GM12878 (cell line): ENCODE measurements around the gene BTBD8.
"Not testable (repeated sequence)": the region's sequence is repeated elsewhere in the genome, so short reads cannot be mapped to it uniquely, and the experiment has no call there.

Source experiments
- BACH1 ChIP-seq: fragments of 450-650 bp; IDR thresholded peaks from 2 replicates; pipeline ENCODE4 v1.6.1; 2017; ENCODE audit warnings: mild to moderate bottlenecking, borderline replicate concordance
- CEBPB ChIP-seq, 2 experiments: fragments of 150-350 bp in 1 of 2; IDR thresholded peaks; 2 replicates each; pipeline ENCODE4 v1.6.1; 2012 to 2014; ENCODE audit warnings: low read depth in 2 of 2, low read length in 2 of 2, borderline replicate concordance in 1 of 2, inconsistent platforms in 1 of 2
- CTCF ChIP-seq, 3 experiments: IDR thresholded peaks in 2 of 3; conservative IDR thresholded peaks in 1 of 3; 2 replicates each; pipeline ENCODE4 v1.5.1; 2011; ENCODE audit warnings: low read depth in 3 of 3, low read length in 3 of 3, mild to moderate bottlenecking in 3 of 3, control low read depth in 2 of 3, moderate library complexity in 2 of 3, inconsistent platforms in 1 of 3, mixed read lengths in 1 of 3; ENCODE audit not compliant: control insufficient read depth in 2 of 3, insufficient read depth in 1 of 3; ENCODE audit errors: extremely low read depth in 1 of 3
- ESRRA ChIP-seq: IDR thresholded peaks from 2 replicates; pipeline ENCODE4 v1.6.1; 2012; ENCODE audit warnings: mild to moderate bottlenecking, low read length, improper control_type of control experiment
- EZH2 ChIP-seq: IDR thresholded peaks from 2 replicates; pipeline ENCODE4 v1.6.1; 2012; ENCODE audit warnings: low read depth, mild to moderate bottlenecking, control low read depth, inconsistent platforms, low read length, borderline replicate concordance; ENCODE audit not compliant: control insufficient read depth
- HDAC2 ChIP-seq: fragments of 200-600 bp; sonication (generic); IDR thresholded peaks from 2 replicates; pipeline ENCODE4 v1.6.1; 2017
- POLR2A ChIP-seq: IDR thresholded peaks from 2 replicates; pipeline ENCODE4 v1.6.1; 2011; ENCODE audit warnings: low read depth, mild to moderate bottlenecking, low read length
- STAT1 ChIP-seq: fragments of 450-650 bp; conservative IDR thresholded peaks from 2 replicates; pipeline ENCODE4 v1.6.1; 2014; ENCODE audit warnings: antibody characterized with exemption, mild to moderate bottlenecking
- ZBTB33 ChIP-seq: fragments of 450-650 bp; IDR thresholded peaks from 2 replicates; pipeline ENCODE4 v1.6.1; 2017; ENCODE audit warnings: mild to moderate bottlenecking
- ZZZ3 ChIP-seq: IDR thresholded peaks from 2 replicates; pipeline ENCODE4 v1.6.1; 2011; ENCODE audit warnings: low read depth; ENCODE audit not compliant: control insufficient read depth, insufficient read length
- TF ChIP-seq, protein P1 (sequence below): fragments of 450-650 bp; formaldehyde crosslinking; IDR thresholded peaks from 2 replicates; pipeline ENCODE4 v1.4.0; 2022; ENCODE audit warnings: mild to moderate bottlenecking, moderate library complexity

DNA sequence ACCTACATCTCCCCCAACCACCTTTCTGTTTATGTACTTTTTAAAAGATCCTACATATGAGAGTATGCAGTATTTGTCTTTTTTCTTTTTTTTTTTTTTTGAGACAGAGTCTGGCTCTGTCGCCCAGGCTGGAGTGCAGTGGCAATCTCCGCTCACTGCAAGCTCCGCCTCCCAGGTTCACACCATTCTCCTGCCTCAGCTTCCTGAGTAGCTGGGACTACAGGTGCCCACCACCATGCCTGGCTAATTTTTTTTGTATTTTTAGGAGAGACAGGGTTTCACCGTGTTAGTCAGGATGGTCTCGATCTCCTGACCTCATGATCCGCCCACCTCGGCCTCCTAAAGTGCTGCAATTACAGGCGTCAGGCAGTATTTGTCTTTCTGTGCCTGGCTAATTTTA, 2.1 kb upstream of the BTBD8 start:
- not testable (repeated sequence) for TF ChIP-seq CTCF (IDR thresholded peaks at IDR 0.05 in 2 of 3, conservative IDR thresholded peaks at IDR 0.05 in 1 of 3; ENCODE audit: control insufficient read depth in 2 of 3, extremely low read depth in 1 of 3, insufficient read depth in 1 of 3, low read depth in 3 of 3, low read length in 3 of 3); STAT1; EZH2; ESRRA; CEBPB (IDR thresholded peaks at IDR 0.05; ENCODE audit: borderline replicate concordance in 1 of 2, low read depth in 2 of 2, low read length in 2 of 2); HDAC2; ZBTB33; ZZZ3; BACH1; POLR2A
- TF ChIP-seq, protein P1, sequence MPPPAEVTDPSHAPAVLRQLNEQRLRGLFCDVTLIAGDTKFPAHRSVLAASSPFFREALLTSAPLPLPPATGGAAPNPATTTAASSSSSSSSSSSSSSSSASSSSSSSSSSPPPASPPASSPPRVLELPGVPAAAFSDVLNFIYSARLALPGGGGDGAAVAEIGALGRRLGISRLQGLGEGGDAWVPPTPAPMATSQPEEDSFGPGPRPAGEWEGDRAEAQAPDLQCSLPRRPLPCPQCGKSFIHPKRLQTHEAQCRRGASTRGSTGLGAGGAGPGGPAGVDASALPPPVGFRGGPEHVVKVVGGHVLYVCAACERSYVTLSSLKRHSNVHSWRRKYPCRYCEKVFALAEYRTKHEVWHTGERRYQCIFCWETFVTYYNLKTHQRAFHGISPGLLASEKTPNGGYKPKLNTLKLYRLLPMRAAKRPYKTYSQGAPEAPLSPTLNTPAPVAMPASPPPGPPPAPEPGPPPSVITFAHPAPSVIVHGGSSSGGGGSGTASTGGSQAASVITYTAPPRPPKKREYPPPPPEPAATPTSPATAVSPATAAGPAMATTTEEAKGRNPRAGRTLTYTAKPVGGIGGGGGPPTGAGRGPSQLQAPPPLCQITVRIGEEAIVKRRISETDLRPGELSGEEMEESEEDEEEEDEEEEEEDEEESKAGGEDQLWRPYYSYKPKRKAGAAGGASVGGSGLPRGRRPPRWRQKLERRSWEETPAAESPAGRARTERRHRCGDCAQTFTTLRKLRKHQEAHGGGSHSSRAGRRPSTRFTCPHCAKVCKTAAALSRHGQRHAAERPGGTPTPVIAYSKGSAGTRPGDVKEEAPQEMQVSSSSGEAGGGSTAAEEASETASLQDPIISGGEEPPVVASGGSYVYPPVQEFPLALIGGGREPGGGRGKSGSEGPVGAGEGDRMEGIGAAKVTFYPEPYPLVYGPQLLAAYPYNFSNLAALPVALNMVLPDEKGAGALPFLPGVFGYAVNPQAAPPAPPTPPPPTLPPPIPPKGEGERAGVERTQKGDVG (CRISPR knock-in tag), result not testable (repeated sequence)
